Vagina (tissue), 2 donors: Measurements from ENCODE around the gene AGMAT. TPM values are rescaled to one million over a fixed set of nuclear protein-coding genes. Genes with fewer than 3 reads are reported as not detected.

Source experiments
- DNase-seq, 2 donors: peaks; one replicate each; pipeline ENCODE4 v3.0.0-alpha.2; 2017; ENCODE audit errors: extremely low spot score in 2 of 2
- H3K27ac ChIP-seq: fragments of 200-600 bp; sonication (generic); one replicate; pipeline ENCODE4 v1.5.1; 2019
- H3K27me3 ChIP-seq: fragments of 200-600 bp; sonication (generic); one replicate; pipeline ENCODE4 v1.5.1; 2019
- H3K36me3 ChIP-seq, 2 donors: fragments of 200-600 bp; sonication (generic); one replicate each; pipeline ENCODE4 v1.5.1; 2017 to 2019
- H3K4me1 ChIP-seq: fragments of 200-600 bp; sonication (generic); one replicate; pipeline ENCODE4 v1.5.1; 2019
- H3K4me3 ChIP-seq, 2 donors: fragments of 200-600 bp; sonication (generic); 1 replicate in 1 of 2; 2 replicates in 1 of 2; pipeline ENCODE4 v1.5.1; 2016 to 2019
- H3K9me3 ChIP-seq: fragments of 200-600 bp; sonication (generic); one replicate; pipeline ENCODE4 v1.5.1; 2019
- POLR2A ChIP-seq, 2 donors: fragments of 450-650 bp; IDR thresholded peaks; one replicate each; pipeline ENCODE4 v1.6.1; 2017; ENCODE audit warnings: antibody characterized with exemption in 2 of 2, mild to moderate bottlenecking in 2 of 2, moderate library complexity in 2 of 2
- POLR2AphosphoS5 ChIP-seq, 2 donors: sonication (generic); formaldehyde crosslinking; IDR thresholded peaks; one replicate each; pipeline ENCODE4 v1.9.0; 2017; ENCODE audit warnings: antibody characterized with exemption in 2 of 2, mild to moderate bottlenecking in 2 of 2, low read depth in 1 of 2; ENCODE audit not compliant: insufficient read depth in 1 of 2
- intact Hi-C: fragments of 100-400 bp; cut with DNase I; formaldehyde crosslinking; loops from one replicate; pipeline ENCODE4 v1.15.1; 2023
- total RNA-seq: library from RNA; depleted of rRNA; stranded (reverse); fragments of >200 nt; gene quantifications from one replicate; pipeline ENCODE4 v1.2.3, GENCODE V29; 2016
- TF ChIP-seq, protein P1 (sequence below), 3 experiments: fragments of 450-650 bp in 2 of 3; fragments of 200-600 bp in 1 of 3; sonication (generic) in 1 of 3; IDR thresholded peaks; one replicate each; pipeline ENCODE4 v1.5.1; 2017 to 2019; ENCODE audit warnings: antibody characterized with exemption in 3 of 3, mild to moderate bottlenecking in 2 of 3, moderate library complexity in 2 of 3

Gene AGMAT
- total RNA-seq, 1 donor from 2014 or later, result 1.5 TPM

DNA sequence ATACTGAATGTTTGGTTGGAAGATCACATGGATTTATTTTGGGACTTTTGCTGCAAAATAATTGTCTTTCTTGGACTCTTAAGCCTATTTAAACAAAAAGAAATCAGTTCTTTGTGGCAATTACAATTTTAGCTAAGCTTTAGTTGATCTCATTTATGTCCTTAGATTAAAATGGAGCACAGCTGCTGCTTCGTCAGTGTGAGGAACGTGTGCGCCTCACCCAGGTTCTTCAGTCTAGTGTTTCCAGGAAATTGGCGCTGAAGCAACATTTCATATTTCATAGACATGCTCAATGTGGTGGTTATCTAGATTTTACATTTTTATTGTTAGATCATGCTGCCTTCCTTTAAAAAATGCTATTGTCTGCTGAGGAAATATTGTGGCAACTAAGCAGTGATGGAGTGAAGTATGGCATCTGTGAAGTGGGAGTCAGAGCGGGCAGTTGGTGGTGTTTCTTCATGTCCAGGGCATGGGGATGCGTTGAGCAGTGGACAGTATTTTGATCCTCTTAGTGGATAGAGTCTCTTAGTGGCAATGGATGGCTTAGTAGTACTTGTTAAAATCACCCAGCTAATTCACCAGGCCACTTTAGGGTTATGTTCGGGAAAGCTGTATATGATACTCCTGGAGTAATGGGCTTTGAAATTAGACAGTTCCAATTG, 38.0 kb upstream of the AGMAT start:
- H3K27me3 ChIP-seq, result no peaks in the 10 kb centered on the region
- peak overlapping the region; percentile 30 for H3K27ac ChIP-seq
- peaks cover 0 to 8% of the 10 kb centered on the region in 2 donors for H3K36me3 ChIP-seq
- intact Hi-C loops, result no loop called here
- H3K4me1 ChIP-seq, result peaks cover 75% of the 10 kb centered on the region
- no peaks in the 10 kb centered on the region for H3K9me3 ChIP-seq
- no peak overlapping the region for H3K4me3 ChIP-seq
- TF ChIP-seq POLR2A (IDR thresholded peaks at IDR 0.05) (no peak), POLR2AphosphoS5 (IDR thresholded peaks at IDR 0.05; ENCODE audit: insufficient read depth in 1 of 2, low read depth in 1 of 2) (no peak)
- TF ChIP-seq, protein P1, sequence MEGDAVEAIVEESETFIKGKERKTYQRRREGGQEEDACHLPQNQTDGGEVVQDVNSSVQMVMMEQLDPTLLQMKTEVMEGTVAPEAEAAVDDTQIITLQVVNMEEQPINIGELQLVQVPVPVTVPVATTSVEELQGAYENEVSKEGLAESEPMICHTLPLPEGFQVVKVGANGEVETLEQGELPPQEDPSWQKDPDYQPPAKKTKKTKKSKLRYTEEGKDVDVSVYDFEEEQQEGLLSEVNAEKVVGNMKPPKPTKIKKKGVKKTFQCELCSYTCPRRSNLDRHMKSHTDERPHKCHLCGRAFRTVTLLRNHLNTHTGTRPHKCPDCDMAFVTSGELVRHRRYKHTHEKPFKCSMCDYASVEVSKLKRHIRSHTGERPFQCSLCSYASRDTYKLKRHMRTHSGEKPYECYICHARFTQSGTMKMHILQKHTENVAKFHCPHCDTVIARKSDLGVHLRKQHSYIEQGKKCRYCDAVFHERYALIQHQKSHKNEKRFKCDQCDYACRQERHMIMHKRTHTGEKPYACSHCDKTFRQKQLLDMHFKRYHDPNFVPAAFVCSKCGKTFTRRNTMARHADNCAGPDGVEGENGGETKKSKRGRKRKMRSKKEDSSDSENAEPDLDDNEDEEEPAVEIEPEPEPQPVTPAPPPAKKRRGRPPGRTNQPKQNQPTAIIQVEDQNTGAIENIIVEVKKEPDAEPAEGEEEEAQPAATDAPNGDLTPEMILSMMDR (IDR thresholded peaks at IDR 0.05), result no peak
- no peak for DNase-seq

DNA sequence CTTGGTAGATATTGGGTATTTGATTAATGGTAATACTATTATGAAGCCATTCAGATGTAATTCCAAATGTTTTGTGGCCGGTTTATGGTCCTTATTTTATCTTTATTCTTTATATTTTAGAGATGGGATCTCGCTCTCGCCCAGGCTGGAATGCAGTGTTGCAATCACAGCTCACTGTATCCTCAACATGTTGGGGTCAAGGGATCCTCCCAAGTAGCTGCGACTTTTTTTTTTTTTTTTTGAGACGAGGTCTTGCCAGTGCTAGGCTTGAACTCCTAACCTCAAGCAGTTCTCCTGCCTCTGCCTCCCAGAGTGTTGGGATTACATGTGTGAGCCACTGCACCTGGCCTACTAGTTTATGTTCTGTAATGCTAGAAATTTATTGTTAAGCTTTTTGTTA, 37.1 kb upstream of the AGMAT start:
- intact Hi-C loops, result no loop called here
- no peak for TF ChIP-seq POLR2AphosphoS5 (IDR thresholded peaks at IDR 0.05; ENCODE audit: insufficient read depth in 1 of 2, low read depth in 1 of 2)
- no peak for TF ChIP-seq POLR2A (IDR thresholded peaks at IDR 0.05)
- TF ChIP-seq, protein P1 (IDR thresholded peaks at IDR 0.05), result no peak

DNA sequence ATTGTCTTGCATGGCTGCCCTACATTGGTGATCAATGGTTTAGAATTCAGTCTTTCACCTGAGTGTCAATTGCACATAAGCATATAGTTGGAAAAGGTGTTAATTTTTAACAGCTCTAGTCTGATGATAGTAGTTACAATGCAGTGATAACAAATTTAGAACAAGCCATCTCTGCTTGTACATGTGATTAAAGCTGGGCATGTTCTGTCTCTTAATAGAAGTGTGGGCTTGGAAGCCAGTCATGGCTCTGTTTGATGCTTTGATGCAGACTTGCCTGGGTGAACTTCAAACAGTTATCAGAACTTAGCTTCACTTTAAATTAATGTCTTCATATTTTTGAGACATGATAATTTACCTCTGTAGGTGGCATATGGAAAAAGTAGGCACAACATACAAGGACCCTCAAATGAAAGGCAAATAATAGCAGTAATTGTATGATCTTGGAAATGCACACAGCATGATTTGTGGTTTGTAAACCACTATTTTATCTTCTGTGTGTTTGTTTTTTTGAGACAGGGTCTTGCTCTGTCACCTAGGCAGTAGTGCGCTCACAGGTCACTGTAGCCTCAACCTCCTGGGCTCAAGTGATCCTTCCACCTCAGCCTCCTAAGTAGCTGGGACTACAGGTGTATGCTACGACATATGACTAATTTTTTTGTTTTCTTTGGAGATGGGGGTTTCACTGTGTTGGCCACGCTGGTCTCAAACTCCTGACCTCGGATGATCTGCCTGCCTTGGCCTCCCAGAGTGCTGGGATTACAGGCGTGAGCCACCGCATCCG, 36.2 kb upstream of the AGMAT start:
- no peak for TF ChIP-seq POLR2A (IDR thresholded peaks at IDR 0.05)
- TF ChIP-seq, protein P1 (IDR thresholded peaks at IDR 0.05), result no peak
- no peak for TF ChIP-seq POLR2AphosphoS5 (IDR thresholded peaks at IDR 0.05; ENCODE audit: insufficient read depth in 1 of 2, low read depth in 1 of 2)
- peak overlapping the region; percentile 30 for H3K27ac ChIP-seq
- H3K4me3 ChIP-seq, result no peak overlapping the region
- intact Hi-C loops, result no loop called here
- no peak for DNase-seq
- no peaks in the 10 kb centered on the region for H3K27me3 ChIP-seq
- no peaks in the 10 kb centered on the region for H3K36me3 ChIP-seq
- peaks cover 78% of the 10 kb centered on the region for H3K4me1 ChIP-seq
- no peaks in the 10 kb centered on the region for H3K9me3 ChIP-seq

More for the DNA sequence above, 37.1 kb upstream of the AGMAT start:
- H3K27ac ChIP-seq, result peak overlapping the region; percentile 30
- peaks cover 0 to 6% of the 10 kb centered on the region in 2 donors for H3K36me3 ChIP-seq
- H3K4me1 ChIP-seq, result peaks cover 74% of the 10 kb centered on the region
- no peak overlapping the region for H3K4me3 ChIP-seq
- DNase-seq, result no peak
- no peaks in the 10 kb centered on the region for H3K27me3 ChIP-seq
- no peaks in the 10 kb centered on the region for H3K9me3 ChIP-seq

DNA sequence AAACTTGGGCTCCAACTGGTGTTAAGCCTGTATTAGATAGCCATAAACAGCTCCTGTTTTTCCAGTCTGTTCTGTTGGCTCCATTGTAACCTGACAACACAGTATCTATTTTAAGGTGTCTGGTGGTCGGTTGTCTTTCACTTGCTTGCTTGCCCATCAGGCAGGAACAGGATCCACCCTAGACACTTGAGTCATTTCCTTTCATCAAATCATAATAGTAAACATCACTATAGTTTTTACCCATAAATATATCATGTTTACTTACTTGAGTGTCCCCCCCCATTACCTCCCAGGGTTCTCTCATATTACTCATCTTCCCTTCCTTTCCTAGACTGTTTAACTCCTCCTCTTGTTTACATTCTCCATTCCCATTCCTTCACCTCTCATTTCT, 35.3 kb upstream of the AGMAT start:
- Histone ChIP-seq H3K27me3 (no peaks in the 10 kb centered on the region), H3K9me3 (no peaks in the 10 kb centered on the region), H3K4me1 (peaks cover 70% of the 10 kb centered on the region), H3K36me3 (no peaks in the 10 kb centered on the region), H3K4me3 (no peak overlapping the region), H3K27ac (peak overlapping the region; percentile 100)
- intact Hi-C loops, result no loop called here
- TF ChIP-seq, protein P1 (IDR thresholded peaks at IDR 0.05), result no peak
- TF ChIP-seq POLR2AphosphoS5 (IDR thresholded peaks at IDR 0.05; ENCODE audit: insufficient read depth in 1 of 2, low read depth in 1 of 2) (no peak), POLR2A (IDR thresholded peaks at IDR 0.05) (no peak)
- no peak for DNase-seq
